IPS DF 19.7 (cell line): Measurements from ENCODE around the gene SLC25A31.

Experiments used
- DNase-seq: peaks from one replicate; pipeline ENCODE4 v3.0.0-alpha.2; 2013; ENCODE audit warnings: low read depth, low spot score

The SLC25A31 gene

DNA sequence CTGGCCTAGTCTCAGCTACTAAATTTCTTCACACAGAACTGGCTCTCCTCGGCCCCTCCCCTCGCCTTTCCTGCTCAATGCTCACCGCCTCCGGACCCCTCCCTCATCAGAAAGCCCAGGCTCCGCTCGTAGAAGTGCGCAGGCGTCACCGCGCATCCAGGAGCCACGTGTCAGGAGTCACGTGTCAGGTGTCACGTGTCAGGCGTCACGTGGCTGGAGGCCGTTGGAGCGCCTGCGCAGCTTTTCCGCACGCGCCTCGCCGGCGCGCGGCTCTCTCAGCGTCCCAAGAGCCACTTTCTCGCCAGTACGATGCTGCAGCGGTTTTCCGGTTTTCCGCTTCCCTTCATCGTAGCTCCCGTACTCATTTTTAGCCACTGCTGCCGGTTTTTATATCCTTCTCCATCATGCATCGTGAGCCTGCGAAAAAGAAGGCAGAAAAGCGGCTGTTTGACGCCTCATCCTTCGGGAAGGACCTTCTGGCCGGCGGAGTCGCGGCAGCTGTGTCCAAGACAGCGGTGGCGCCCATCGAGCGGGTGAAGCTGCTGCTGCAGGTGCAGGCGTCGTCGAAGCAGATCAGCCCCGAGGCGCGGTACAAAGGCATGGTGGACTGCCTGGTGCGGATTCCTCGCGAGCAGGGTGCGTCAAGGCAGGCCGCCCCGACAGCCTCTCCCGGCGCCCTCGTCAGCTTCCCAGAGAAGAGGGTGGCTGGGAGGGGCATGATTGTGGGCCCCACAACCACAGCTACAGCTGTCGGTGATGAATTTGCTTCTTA, at the start of gene SLC25A31:
SLC25A31 (plus strand) TSS at position 259 of the 772 bp plus-strand sequence; CDS start at position 405, 146 bp downstream.
- no peak for DNase-seq

DNA sequence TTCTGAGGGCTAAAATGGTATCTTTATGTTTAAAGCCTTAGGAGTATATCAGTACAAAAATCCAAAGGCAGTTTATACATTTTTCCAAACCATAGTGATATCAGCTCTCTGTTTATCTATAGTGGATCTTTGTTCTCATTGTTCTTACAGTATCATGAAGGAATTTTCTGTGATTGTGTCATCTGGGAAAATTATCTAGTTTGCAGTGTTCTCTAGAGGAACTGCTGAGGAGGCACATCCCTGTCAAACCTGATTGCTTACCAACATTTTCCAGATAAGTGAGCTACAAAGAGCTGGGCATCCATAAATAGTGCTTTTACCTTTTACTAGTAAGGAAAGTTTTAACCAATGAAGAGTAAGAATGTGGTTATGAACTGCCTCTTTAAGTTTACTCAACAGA, 44.9 kb upstream of the SLC25A31 start:
- no peak for DNase-seq

DNA sequence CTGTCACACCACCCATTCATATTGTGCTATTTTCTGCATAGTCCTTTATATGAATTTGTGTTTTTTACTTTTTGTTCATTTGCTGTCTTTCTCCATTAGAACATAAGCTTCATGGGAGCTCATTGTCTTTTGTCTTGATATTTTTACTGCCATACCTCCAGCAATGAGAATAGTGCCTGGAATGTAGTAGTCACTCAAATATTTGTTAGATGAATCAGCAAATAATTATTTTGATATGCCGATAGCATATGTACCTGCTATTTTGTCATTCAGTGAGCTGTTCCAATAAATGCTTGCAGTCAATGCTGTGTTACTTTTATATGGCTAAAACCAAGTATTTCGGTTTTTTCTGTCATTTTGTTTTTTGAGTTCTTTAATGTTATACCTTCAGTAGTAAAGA, 43.5 kb upstream of the SLC25A31 start:
- DNase-seq: no peak

DNA sequence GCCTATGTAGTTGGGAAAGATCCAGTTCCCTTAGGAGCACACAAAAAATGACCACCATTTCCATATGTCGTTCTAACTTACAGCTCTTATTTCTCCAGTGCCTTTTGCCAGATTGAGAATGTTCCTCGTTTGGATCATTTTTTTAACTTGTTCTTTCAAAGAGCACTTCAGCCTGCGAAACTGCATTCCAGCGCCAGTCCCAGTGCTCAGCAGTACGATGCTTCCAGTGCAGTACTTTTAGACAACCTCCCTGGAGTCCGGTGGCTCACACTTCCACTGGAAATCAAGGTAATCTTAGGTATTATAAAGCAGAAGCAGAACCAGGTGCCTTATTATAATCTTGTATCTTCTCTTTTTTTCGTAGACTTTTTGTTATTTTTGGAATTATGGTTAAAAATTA, 42.6 kb upstream of the SLC25A31 start:
- DNase-seq: no peak

DNA sequence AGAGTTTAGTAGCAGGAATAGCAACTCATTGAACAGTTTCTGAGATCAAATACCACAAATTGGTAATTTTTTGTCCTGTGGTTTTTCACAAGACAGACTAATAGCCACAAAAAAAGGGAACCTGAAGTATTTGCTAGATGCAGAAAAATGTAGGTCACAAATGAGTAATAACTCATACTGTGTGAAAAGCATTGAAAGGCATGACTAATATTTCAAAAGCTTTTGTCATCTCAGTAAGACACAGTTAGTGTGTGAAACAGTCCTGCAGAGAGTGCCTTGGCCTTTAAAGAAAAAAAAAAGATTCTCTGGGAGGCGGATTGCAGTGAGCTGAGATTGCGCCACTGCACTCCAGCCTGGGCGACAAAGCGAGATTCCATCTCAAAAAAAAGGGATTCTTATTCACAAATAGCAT, 31.4 kb upstream of the SLC25A31 start:
- DNase-seq: no peak

DNA sequence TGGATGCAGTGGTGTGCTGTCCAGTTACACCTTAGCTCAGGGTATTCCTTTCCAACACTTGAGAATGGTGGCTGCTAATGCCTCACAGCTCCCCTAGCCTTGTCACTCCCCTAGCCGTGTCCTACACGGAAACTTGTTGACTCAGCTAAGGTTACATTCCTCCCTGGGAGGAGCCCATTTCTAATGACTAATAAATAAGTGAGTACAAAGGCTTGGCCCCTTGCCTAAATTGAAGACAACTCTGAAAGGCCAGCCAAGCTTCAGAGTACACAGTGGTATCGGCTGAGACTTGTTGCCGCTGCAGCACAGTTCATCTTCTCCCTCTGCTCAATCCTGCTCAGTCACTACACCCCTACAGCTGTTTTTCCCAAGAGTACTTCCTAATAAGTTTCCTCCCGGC, 21.2 kb upstream of the SLC25A31 start:
- DNase-seq: no peak

DNA sequence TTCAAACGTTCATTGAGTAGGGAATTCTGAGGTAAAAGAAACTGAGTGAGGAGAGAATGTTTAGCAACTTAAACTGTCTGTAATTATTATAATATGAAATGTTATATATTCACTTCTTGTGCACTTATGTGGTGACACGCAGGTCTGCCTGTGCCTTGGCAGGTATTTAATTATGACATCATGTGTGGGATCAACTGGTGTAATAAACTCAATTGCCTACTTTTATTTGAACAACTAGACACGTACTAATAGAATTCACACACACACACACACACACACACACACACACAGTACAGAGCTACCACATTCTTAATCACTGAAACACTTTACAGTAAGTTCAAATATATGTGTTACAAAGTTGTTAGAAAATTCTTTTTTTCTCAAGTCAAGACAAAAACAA, 20.7 kb upstream of the SLC25A31 start:
- DNase-seq: no peak

DNA sequence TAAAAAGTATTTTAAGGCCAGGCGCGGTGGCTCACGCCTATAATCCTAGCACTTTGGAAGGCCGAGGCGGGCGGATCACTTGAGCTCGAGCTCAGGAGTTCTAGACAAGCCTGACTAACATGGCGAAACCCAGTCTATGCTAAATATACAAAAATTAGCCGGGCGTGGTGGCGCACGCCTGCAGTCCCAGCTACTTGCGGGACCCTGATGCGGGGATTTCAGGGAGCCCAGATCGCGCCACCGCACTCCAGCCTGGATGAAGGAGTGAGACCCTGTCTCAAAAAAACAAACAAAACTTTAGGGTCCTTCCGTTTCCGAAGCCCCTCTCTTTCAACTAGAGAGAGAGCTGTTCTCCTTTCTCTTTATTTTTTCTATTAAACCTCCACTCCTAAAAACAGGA, 1.2 kb downstream of the SLC25A31 start:
- DNase-seq: no peak

DNA sequence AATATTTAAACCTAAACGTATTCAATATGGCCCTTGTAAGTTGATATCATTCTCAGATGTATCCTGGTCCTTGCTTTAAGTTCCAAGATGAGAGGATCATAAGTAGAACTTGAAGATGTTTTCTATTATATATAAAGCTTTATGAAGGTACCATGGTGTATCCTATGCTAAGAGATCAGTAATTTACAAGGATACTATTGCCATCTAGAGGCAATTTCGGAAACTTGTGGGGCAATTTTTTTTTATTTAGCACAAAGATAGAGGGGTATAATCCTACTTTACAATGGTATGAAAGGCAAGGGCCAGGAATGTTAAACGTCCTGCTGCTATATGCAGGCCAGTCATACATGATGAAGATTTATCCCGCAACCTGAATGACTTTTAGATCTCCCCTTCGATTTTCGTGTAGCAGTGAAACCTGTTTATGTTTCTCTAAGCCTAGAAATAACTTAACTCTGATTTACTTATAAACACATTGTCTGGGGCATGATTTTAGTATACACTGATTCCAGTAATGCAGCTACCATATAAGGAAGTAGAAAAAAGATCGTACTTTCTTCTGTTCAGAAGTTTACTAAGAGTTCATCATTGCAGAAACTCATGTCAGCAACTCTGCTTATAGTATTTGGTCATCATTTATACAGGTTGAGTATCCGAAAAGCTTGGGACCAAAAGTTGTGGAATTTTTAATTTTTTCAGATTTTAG, 2.6 kb downstream of the SLC25A31 start:
- DNase-seq: no peak

DNA sequence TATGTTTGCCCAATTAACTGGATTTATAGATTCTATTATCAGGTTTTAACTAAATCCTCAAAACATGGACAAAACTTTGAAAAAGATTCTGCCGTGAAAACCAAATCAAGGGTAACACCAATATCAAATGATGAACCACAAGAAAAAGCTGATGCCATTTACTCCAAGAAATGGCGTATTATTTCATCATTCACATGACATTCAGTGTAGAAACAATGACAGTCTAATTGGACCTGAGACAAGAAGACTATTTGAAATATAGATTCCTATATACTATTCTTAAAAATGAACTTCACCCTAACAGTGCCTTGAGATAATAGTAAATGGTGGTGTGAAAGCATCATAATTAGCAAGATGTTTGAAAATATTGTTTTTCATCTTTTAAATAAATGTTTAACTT, 4.8 kb downstream of the SLC25A31 start:
- no peak for DNase-seq

DNA sequence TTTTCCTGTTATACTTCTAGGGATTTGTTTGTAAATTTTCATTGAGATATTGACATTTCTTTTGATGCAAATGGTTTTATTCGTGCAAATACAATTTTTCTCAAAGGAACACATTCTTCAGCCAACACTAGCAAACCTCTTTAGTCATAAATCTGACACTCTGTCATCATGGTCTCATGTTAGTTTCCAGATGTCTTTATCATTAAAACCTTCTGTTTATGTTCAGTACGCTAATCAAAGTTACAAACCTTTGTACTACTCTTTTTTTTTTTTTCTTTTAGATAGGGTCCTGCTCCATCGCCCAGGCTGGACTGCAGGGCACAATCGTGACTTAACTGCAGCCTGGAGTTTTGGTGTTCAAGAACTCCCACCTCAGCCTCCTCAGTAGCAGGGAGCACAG, 7.1 kb downstream of the SLC25A31 start:
- DNase-seq: no peak

DNA sequence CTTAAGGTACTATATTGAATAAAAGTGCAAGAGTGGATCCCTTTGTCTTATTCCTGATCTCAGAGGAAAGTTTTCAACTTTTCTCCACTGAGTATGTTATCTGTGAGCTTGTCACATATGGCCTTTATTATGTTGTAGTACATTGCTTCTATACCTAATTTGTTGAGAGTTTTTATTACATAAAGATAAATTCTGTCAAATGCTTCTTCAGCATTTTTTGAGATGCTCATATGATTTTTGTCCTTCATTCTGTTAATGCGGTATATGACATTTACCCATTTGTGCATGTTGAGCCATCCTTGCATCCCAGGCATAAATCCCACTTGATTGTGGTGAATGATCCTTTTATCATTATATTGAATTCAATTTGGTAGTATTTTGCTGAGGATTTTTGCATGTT, 11.0 kb downstream of the SLC25A31 start:
- no peak for DNase-seq

DNA sequence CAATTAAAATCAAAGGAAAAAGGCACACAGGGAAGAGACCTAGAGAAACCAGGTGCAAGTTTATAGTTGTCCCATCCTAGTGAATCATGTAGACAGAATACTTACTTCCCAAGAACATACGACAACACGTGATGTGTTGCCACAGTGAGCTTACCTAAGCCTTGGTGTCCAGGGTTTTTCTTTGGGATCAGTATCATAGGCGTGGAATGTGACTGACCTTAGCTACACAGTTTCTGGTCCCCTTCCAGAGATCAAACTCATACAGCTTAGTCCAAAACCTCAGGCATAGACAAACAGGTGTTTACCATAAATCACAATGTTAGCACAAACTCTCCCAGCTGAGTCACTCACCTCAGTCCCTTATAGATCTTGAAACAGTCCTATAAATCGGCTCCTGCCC, 17.7 kb downstream of the SLC25A31 start:
- DNase-seq: no peak

DNA sequence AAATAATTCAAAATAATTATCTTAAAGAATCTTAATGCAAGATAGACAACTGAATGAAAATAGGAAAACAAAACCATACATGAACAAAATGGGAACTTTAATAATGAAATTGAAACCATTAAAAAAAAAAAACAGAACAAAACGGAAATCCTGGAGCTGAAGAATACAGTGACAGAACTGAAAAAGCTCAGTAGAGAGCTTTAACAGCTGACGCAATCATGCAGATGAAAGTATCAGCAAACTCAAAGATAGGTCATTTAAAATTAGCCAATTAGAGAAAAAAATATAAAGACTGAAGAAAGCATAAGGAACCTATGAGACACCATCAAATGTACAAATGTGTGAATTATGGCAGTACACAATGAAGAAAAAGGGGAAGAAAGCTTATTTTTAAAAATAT, 18.8 kb downstream of the SLC25A31 start:
- DNase-seq: no peak

DNA sequence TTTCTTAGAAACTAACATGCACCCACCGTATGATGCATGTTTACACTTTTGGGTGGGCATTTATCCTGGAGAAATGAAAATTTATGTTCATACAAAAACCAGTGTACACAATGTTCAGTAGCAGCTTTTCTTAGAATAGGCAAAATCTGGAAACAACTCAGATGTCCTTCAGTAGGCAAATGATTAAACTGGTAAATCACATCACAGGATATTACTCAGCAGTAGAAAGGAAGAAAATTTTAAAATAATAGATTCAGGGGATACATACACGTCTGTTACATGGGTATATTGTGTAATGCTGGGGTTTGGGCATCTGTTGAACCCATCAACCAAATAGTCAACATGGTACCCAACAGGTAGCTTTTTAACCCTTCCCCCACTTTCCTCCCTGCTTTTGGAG, 26.7 kb downstream of the SLC25A31 start:
- no peak for DNase-seq

DNA sequence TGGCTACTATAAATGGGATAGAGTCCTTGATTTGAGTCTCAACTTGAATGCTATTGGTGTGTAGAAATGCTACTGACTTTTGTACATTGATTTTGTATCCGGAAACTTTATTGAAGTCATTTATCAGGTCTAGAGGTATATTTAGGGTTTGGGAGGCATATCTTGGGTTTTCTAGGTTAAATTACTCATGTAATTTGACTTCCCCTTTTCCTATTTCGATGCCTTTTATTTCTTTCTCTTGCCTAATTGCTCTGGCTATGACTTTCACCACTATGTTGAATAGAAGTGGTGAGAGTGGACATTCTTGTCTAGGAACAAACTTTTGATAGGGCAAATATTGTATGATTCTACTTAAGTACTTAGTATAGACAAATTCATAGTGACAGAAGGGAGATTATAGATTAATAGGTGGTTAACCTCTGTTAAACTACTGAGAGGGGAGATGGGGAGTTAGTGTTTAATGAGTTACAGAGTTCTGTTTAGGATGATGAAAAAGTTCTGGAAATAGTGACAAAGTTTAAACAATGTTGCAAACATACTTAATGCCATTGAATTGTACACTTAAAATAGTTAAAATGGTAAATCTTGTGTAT, 29.1 kb downstream of the SLC25A31 start:
- no peak for DNase-seq

DNA sequence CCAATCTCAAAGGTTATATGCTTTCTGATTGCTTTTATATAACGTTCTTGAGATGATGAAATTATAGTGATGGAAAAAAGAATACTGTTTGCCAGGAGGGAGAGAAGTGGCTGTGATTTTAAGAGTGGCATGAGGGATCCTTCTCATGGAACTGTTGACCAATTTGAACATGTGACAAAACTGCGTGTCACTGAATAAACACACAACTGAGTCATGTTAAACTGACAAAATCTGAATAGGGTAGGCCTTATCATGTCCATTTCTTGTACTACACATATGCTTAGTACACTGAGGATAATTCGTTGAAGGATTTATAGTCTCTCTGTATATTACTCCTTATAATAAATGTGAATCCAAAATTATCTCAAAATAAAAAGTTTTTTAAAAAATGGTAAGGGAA, 29.7 kb downstream of the SLC25A31 start:
- DNase-seq: no peak

DNA sequence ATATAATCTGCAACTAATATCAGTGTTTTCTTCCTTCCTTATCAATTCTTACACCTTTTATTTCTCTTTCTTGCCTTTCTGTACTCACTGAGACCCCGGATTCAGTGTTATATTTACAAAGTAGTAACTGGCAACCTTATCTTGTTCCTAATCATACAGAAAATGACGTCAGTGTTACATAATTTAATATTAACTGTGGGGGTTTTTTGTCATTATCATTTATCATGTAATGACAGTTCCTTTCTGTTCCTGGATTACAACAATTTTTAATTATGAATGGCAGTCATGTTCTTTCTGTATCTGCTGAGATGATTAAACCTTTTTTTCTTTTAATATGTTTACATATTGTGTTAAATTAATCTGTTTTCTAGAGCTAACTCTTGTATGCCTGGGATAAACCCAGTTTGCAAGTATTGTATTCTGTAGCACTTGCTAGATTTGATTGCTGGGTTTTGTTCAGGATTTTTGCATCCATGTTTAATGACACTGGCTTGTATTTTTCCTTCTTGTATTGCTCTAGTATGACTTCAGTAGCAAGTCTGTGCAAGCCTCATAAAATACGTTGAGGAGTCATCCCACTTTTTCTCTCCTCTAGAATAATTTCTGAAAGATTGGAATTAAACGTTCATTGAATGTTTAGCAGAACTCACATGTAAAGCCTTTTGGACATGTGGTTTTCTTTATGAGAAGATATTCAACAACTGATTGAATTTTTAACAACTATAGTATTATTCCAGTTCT, 41.5 kb downstream of the SLC25A31 start:
- DNase-seq: no peak

DNA sequence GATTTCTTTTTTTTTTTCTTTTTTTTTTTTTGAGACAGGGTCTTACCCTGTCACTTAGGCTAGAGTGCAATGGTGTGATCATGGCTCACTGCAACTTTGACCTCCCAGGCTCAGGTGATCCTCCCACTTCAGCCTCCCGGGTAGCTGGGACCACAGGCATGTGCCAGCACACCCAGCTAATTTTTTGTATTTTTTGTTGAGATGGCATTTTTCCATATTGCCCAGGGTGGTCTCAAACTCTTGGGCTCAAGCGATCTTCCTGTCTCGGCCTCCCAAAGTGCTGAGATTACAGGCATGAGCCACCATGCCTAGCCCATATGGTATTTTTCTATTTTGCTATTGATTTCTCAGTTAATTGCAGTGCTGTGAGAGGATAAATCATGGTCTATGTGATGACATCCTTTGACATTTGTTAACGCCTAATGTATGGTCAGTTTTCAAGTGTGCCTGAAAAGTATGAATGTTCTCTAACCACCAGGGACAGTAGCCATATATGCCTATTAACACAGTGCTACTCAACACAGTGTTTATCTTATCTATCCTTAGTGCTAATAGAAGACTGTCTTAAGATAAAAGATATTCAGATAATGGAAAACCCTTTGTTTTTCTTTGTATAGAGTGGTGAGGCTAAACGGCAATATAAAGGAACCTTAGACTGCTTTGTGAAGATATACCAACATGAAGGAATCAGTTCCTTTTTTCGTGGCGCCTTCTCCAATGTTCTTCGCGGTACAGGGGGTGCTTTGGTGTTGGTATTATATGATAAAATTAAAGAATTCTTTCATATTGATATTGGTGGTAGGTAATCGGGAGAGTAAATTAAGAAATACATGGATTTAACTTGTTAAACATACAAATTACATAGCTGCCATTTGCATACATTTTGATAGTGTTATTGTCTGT, 42.8 kb downstream of the SLC25A31 start:
- no peak for DNase-seq

DNA sequence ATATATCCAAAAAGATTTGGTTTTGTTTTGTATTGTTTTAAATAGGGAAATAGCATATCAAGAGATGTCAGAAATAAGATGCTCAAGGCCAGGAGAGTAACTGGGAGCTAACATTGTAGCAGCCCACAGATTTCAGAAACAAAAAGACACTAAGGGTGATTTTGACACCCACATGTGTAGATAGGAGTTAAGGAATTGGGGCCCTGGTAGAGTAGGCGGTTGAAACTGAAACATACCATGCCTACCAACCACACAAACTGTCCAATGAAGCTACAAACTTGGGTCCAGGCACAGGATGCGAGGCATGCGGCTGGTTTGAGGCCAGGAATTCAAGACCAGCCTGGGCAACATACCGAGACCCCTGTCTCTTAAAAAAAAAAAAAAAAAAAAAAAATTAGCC, 45.6 kb downstream of the SLC25A31 start:
- no peak for DNase-seq

DNA sequence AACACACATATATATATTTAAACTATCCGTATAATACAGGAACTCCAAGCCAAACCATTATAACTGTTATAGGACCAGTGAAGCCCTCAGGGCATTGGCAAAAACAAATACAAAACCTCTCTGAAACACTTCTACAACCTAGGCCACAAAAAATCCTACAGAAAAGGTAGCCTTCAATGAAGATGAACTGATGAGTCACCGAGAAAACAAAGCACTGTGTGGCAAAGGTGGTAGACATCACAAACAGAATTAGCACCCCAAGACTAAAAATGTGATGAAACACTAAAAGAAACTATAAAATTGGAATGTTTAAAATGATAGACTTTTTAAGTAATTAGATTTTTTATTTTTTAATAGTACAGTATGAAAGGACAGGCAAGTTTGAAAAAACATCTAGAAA, 46.4 kb downstream of the SLC25A31 start:
- no peak for DNase-seq
